Kidney glomerular epithelial cell (primary cell): ENCODE data around the gene GNPDA1.

Experiments used
- DNase-seq: peaks from one replicate; lab custom pipeline; 2025; lab: John Stamatoyannopoulos, UW

GNPDA1 gene

DNA sequence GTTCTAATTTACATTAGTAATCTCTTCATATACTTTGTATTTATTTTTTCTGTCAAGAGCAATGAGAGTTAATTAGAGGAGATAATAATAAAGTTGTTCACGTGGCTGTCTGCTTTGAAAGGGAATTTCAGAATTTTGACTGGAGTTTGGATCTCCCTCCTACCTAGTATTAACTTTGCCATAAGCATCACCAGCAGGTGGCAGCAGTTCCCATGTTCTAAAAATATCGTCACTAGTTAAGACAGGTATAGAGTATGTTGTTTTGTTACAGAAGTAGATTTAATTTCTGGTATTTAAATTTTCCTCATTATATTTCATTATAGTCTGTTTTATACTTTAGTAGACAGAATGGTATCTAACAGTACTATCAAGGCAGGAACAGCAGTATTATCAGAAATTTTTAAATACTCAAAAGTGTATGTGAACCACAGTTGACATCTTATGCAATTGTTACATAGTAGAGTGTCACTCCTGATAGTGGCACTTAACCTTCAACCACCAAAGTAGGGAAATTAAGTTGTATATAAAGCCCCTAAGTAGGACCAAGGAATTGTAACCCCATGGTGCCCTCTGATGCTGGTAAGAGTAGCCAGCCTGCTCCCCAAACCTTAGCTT lies 20.4 kb downstream of the GNPDA1 start:
- peak; percentile 58 for DNase-seq

DNA sequence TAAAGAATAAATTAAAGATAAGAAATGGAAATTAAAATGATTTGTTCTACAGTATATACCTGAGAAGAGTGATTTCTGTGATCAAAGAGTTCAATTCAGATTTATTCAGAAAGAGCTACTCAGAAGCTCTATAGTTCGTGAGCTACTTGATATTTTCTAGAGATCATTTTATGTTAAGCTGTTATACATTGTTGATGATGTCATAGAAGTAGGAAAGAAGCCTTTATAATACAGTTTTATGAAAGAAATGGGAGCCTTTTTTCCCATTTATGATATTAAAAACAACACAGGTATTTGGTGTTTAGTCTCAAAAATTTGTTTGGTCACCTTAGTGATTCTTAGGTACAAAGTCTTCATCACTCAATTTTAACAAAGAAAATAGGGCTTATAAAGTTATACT lies 23.1 kb downstream of the GNPDA1 start:
- DNase-seq, result no peak

GRCh38 chr5:141986072-141986471 lies 26.8 kb downstream of the GNPDA1 start:
- DNase-seq, result no peak

DNA sequence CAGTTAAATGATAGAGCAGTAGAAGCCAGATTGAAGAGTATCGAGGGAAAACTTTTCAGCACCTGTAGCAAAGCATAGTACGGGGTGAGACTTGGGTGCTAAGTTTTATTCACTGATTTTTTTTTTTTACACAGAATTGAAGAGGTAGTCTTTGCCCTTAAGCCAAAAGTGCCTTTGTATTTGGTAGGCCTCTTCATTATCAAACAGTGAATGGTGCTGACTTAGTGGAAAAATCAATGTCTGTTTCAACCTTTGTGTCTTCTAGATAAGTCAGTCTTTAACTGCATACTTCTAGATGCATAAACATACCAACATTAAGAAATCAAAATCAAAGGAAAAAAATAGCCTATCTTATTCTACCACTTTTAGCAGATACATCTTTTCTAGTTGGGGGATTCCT lies 30.2 kb downstream of the GNPDA1 start:
- no peak for DNase-seq

DNA sequence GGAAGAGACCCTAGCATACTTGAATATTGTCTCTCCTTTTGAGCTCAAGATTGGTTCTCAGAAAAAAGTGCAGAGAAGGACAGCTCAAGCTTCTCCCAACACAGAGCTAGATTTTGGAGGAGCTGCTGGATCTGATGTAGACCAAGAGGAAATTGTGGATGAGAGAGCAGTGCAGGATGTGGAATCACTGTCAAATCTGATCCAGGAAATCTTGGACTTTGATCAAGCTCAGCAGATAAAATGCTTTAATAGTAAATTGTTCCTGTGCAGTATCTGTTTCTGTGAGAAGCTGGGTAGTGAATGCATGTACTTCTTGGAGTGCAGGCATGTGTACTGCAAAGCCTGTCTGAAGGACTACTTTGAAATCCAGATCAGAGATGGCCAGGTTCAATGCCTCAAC lies 34.4 kb downstream of the GNPDA1 start:
- DNase-seq, result no peak

DNA sequence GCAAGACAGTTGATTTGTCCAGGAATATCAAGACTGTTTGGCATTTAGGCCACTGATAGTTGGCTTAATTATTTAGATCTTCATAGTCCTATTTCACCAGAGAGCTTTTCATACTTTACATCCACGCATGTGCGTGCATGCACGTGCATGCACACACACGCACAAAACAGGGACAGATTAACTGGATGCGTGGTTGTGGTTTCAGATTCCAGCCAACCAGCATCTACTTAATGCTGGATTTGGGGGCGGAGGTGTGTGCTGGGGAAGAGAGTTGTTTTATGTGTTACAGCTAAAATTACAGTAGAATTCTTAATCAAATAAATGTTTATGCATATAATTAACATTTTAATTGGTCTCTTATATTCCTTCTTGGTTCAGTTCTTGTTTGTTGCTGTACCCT lies 36.7 kb downstream of the GNPDA1 start:
- DNase-seq, result no peak

DNA sequence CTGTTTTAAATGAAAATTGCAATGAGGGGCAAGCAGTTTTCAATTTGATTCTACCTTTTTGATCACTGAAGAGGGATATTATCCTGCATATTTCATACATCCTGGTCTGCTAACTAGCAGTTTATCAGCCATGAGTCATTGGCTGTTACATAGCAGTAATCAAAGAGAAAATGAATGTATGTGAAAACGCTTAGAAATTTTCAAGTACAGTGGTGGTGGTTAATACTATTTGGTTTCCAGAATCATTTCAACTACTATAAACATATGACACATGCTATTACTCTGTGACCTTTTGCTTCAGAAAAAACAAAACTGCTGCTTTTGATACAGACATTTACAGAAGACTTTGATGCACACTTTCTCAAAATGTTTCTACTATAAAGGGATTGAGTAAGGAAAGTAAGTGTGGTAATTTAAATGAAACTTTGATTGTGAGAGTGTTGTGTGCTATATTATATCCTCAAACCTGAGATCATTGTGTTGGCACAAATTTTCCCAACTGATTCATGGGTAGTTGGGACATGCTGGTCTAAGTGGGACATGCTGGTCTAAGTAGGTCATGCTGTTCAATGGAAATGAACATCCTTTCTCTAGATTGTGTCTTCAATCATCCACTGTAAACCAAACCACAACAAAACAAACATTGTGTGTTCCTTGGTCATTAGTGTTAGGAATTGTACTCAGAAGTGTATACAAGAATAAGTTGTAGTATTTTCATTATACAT lies 38.8 kb downstream of the GNPDA1 start:
- peak; percentile 21 for DNase-seq

DNA sequence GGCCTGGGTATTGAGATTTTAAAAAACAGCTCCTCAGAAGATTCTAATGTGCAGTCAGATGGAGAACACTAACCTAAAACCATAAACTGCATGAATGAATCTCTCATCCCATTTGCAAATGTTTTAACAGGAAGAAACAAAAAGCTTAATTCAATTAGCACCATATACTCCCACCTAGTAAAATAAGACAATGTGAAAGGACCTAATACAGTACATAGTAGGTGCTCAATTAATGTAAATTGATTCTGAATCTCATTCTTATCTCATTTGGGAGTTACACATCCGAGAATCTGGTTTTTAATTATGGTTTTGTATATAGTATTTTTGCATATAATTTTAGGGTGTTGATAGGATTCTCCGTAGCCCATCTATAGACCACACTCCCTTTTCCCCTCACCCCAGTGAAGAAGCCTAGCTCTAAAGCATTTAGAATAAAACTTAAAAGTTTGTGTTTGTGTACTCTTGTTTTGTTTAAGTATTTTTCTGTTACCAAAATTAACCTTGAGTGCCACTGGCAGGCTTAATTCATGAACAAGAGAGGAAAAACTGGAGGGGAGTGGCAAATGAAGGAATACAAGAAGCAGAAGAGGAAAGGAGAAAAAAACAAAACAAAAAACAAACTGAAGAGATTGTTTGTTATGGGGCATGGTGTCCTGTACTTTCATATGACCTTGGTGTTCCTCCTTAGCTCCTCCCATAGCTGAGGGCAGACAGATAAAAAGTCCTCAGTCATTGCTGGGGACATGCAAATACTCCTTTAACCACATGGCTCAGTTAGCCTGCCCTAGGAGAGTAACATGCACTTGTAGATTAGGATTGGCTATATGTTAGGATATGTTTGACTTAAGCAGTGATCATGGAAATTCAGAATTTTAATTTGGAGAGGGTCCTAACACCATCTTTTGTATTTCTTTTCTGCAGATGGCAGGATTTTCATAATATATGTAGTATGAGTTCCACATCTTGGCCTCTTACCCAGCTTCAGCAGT lies 42.8 kb downstream of the GNPDA1 start:
- no peak for DNase-seq

GRCh38 chr5:141968914-141969608 lies 43.8 kb downstream of the GNPDA1 start, which contains the start of gene RNF14:
Gene RNF14, plus strand, starts transcription at chr5:141969105. Its CDS starts 4,484 bp downstream, at chr5:141973589.
- peak; percentile 88 for DNase-seq

DNA sequence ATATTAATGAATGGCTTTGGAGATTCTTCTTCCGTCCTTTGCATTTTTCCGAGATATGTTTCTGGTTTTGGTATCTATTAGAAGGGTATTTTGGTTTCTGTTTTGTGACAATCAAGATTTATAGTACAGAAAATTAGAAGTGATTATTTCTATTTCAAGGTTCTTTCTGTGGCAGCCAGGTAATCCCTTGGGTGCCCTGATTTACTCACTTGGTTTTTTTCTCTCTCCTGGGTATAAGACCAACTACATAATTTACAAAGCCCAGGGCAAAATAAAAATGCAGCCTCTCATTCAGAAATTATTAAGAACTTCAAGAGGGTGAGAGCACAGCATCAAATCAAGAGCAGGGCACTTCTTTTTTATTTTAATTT lies 45.9 kb downstream of the GNPDA1 start:
- no peak for DNase-seq

- no peak for DNase-seq
These were observed 46.4 kb downstream of the GNPDA1 start for GRCh38 chr5:141966275-141966962.

DNA sequence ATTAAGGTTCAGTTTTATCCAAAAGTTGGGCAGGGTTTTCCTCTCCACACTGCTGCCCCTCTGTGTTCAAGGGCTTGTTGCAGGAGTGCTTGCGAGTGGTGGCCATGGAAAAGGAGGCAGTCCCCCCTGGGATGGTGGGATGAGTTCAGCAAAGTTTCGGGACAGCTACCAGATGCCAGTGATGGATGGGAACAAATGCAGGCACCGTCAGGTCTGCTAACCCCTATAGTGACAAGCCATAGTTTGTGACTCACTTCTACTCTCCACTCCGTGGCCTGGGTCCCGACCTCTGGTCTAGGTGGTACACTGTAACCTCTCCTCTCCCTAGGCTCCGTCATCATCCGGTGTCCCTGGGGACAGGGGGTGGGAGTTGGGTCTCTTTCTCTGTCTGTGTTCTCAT lies 47.8 kb downstream of the GNPDA1 start:
- DNase-seq, result no peak

DNA sequence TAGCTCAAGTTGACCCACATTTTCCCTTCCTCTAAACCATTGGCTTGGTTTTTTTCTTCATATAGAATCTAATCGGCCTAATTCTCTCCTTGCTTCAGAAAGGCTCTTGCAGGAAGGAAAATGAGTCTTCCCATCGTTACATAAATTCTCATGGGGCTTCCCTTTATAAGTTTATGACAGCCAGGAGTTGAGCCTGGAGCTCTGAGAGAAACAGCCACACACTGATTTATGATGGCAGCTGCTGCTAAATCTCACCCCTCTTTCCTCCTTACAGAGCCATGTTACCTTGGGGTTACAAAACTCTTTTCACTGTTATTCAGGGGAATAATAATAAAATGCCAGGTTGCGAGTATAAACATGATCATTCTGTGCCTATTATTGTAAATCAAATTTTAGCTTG lies 49.1 kb downstream of the GNPDA1 start:
- no peak for DNase-seq

DNA sequence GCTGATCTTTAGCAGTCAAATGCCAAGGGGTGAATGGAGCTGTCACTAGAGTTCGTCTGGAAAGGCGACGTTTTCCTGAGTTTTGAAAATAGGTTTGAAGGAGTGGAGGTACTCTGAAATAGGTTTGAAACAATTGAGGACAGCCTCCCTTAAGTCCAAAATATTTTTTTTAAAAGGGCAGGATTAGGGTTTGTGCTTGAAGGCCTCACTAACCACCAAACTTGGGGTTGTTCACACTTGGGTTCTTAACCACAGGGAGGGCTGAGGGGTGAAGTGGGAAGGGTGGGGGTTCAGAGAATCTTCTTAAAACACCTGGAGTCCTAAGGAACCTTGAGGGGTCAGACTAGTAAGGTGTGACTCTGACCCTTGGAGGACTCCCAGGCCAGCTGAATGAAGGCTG lies 51.4 kb downstream of the GNPDA1 start:
- DNase-seq, result no peak

DNA sequence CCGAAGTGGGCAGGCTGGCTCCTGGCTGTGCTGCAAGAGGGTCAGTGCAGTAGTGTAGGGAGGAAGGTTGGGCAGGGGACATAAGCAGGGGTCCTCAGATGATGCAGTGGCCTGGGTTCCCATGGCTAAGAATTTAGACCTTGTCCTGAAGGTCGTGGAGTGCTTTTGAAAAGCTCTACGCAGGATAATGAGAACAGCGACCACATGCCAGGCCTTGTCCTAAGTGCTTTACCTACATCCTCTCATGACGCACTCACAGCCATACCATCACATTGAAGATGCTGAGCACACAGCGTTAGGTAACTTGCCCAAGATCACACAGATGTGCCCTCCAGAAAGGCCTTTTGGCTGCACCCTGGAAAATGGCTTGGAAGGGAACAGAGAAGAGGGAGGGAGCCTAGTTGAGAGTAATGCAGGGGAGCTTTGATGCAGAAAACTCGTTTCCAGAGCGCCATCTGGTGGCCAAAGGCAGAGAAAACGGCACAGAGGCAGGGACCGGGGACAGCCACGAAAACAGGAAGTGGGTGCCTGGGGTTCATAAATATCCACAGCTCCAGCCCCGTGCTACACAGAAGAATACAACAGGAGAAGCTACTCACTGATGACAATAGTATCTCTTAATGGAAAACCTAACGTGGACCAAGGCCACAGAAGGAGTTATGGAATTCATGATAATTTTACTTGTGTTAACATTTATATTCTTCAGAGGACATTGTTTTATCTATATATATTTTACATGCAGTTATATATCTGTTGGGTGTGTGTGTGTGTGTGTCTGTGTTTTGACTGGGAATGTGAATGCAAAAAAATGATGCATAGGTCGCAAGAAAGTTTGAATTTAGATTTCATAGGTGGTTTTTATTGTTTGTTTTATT lies 52.1 kb downstream of the GNPDA1 start:
- DNase-seq, result peak; percentile 87

DNA sequence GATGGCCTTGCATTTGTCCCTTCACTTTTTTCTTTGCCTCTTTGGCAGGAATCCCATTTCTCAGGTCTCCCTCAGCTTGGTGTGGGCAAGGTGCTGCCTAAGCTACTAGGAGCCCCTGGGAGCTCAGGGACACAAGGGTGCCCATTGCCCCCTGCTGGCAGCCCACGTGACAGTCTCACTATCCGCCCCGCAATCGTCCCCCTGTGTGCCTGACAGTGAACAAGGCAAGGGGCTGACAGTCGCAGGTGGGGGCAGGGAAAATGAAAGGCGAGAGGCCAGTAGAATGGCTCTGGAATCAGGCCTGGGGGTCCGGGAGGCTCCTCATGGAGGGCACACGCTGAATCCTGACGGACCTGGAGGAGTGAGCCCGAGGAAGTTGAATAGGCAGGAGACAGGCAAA lies 52.8 kb downstream of the GNPDA1 start:
- no peak for DNase-seq

DNA sequence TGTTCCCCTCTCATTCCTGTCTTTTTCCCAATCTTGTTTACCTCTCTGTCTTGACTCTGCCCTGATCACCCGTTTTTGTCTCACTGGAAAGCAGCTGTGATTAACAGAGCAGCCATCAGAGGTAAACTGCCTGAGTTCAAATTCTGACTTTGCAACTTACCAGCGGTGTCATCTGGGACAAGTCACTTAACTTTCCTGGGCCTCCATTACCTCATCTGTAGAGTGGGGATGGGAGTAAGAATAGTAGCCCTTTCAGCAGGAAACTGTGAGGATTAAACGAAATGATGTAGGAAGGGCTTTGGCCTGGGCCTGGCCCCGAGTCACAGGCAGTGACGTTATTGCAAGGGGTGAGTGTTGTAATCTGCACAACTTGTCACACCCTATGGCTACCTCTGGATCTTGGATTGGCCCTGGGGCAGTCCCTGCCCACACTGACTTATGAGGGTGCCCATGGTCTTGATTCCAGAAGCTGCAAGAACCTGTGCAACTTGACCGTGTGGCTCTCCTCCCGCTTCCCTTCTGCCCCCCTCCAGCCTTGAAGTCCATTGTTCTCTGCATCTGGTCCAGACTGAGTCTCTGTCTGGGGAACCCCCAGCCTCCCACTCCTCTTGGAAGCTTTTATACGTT lies 54.2 kb downstream of the GNPDA1 start:
- no peak for DNase-seq

DNA sequence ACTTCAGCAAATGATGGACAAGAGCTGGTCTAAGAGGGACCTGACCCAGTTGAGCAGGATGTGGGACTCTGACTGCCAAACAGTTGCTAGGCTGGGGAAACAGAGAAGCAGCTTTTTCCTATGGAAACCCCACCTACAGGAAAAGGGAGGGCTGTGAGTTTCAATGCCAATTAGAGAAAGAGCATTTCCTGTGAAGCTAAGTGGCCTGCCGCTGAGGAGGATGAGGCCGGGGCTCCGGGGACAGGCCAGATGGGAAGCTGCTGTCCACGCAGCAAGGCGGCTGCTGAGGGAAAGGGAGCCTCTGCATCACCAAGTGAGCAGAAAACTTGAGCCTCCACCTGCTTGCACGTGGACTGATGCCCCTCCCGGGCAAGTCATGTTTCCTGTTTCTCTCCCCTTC lies 54.7 kb downstream of the GNPDA1 start, which contains the start of gene PCDH12:
PCDH12 (minus strand) TSS at position 90 of the 400 bp plus-strand sequence. CDS start 351 bp downstream, outside the sequence.
- no peak for DNase-seq

DNA sequence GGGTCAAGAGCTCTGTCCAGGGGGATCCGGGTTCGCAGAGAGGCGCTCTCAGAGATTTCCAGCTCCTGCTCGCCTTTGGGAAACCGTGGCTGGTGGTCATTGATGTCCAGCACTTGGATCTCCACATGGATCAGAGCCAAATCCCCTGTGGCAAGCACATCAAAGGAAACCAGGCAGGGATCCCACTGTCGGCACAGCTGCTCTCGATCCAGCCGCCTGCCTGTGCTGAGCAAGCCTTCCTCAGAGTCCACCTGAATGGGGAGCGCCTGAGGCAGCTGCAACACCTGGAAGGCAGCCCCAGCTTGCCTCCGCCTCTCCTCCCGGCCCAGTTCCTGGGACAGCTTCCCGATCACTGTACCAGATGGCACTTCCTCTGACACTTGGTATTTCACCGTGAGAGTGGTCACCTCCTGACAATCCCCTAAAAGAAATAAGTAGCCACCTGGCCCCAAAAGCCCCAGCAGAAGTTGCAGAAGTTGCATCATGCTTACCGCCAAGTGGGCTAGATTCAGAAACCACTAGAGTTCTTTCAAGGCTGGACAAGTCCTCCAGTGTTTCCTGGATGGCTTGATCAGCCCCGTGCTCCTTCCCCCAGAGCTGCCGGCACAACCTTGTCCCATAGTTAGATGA lies 55.3 kb downstream of the GNPDA1 start:
- DNase-seq, result no peak
